Common myeloid progenitor, CD34-positive (primary cell): ENCODE measurements around the gene NUP42.

Experiments used
- CTCF ChIA-PET: fragments of 350-600 bp; sonication (Branson Sonifier 250); formaldehyde crosslinking; loops from one replicate; lab custom pipeline; 2021; ENCODE audit warnings: antibody characterized with exemption; lab: Charles Lee
- POLR2A ChIA-PET: fragments of 350-600 bp; sonication (Branson Sonifier 250); formaldehyde crosslinking; loops from one replicate; lab custom pipeline; 2021; ENCODE audit warnings: antibody characterized with exemption; lab: Charles Lee
- DNase-seq, 3 donors: peaks; one replicate each; pipeline versions ENCODE4 v3.0.0 to v3.0.0-alpha.2; 2013
- H3K27ac ChIP-seq, 2 experiments: 1 replicate in 1 of 2; 2 replicates in 1 of 2; pipeline ENCODE4 v1.7.0; 2013; ENCODE audit warnings: inconsistent platforms in 2 of 2, low read length in 2 of 2, mild to moderate bottlenecking in 2 of 2, low read depth in 1 of 2, moderate library complexity in 1 of 2; ENCODE audit not compliant: severe bottlenecking in 2 of 2, insufficient read depth in 1 of 2, poor library complexity in 1 of 2
- H3K27me3 ChIP-seq, 5 experiments: replicated peaks in 2 of 5; 1 replicate in 3 of 5; 2 replicates in 2 of 5; pipeline versions ENCODE4 v1.6.1 to v1.7.0; 2013; ENCODE audit warnings: low read length in 4 of 5, mild to moderate bottlenecking in 2 of 5, moderate library complexity in 2 of 5, inconsistent platforms in 1 of 5; ENCODE audit not compliant: insufficient read depth in 5 of 5, control insufficient read depth in 4 of 5
- H3K36me3 ChIP-seq, 4 experiments: 1 replicate in 2 of 4; 2 replicates in 2 of 4; pipeline versions ENCODE4 v1.6.1 to v1.7.0; 2013; ENCODE audit warnings: low read length in 3 of 4, control low read depth in 1 of 4, mild to moderate bottlenecking in 1 of 4; ENCODE audit not compliant: control insufficient read depth in 4 of 4, insufficient read depth in 4 of 4
- H3K4me1 ChIP-seq, 4 experiments: 1 replicate in 3 of 4; 2 replicates in 1 of 4; pipeline versions ENCODE4 v1.6.1 to v1.7.1; 2013; ENCODE audit warnings: low read length in 3 of 4, mild to moderate bottlenecking in 3 of 4, control low read depth in 1 of 4, inconsistent platforms in 1 of 4, moderate library complexity in 1 of 4; ENCODE audit not compliant: control insufficient read depth in 4 of 4, insufficient read depth in 4 of 4; ENCODE audit errors: control extremely low read depth in 1 of 4
- H3K4me3 ChIP-seq, 7 experiments: 1 replicate in 4 of 7; 2 replicates in 3 of 7; pipeline versions ENCODE4 v1.5.1 to v1.7.0; 2013; ENCODE audit warnings: mild to moderate bottlenecking in 7 of 7, low read length in 6 of 7, moderate library complexity in 6 of 7, inconsistent platforms in 2 of 7, low read depth in 2 of 7, control low read depth in 1 of 7; ENCODE audit not compliant: insufficient read depth in 4 of 7, control insufficient read depth in 1 of 7; ENCODE audit errors: extremely low read depth in 1 of 7
- H3K9me3 ChIP-seq, 5 experiments: 1 replicate in 4 of 5; 2 replicates in 1 of 5; pipeline versions ENCODE4 v1.6.1 to v1.7.1; 2013; ENCODE audit warnings: low read length in 4 of 5, mild to moderate bottlenecking in 2 of 5, inconsistent platforms in 1 of 5, low read depth in 1 of 5, moderate library complexity in 1 of 5; ENCODE audit not compliant: control insufficient read depth in 4 of 5, insufficient read depth in 2 of 5; ENCODE audit errors: control extremely low read depth in 1 of 5
- WGBS: methylation state at CpG from one replicate; pipeline ENCODE4 v1.1.5; 2013; ENCODE audit not compliant: insufficient coverage; 5-methylcytosine and 5-hydroxymethylcytosine counted together

NUP42 gene

DNA sequence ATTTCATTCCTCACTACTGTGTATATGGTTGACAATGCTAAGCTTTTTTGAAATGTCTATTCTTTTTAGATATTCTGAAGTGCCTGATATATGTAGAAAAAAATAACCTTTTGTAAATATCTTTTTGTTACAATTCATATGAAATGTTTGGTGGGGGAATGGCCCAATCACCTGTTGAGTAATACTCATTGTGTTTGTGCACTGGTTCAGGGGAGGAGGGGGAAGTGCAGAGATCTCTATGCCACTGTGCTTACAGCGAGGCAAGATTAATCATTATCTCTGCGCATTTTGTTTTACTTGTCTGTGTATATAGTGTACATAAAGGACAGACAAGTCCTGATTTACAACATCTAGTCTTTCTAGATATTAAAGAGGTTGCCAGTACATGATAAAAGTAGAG, 25.2 kb downstream of the NUP42 start:
- POLR2A ChIA-PET = no interaction called here
- H3K4me3 ChIP-seq = peak overlapping the region in 3 of 7 experiments; percentile 47 to 63 (median 57)
- H3K36me3 ChIP-seq = no peaks in the 10 kb centered on the region
- DNase-seq = no peak
- H3K27me3 ChIP-seq = peaks cover 3 to 24% (median 5%) of the 10 kb centered on the region in 5 experiments
- H3K4me1 ChIP-seq = peaks cover 0 to 8% (median 4%) of the 10 kb centered on the region in 4 experiments
- H3K27ac ChIP-seq = no peak overlapping the region
- CTCF ChIA-PET = interaction anchor here (0.8 to 1.5 kb wide), 2 partner anchors 23 to 52 kb away, joined by 3 to 6 read pairs; no protein-coding TSS in a partner anchor
- no CpG with 5 or more reads among the region's 2 CpGs for WGBS
- no peaks in the 10 kb centered on the region for H3K9me3 ChIP-seq

DNA sequence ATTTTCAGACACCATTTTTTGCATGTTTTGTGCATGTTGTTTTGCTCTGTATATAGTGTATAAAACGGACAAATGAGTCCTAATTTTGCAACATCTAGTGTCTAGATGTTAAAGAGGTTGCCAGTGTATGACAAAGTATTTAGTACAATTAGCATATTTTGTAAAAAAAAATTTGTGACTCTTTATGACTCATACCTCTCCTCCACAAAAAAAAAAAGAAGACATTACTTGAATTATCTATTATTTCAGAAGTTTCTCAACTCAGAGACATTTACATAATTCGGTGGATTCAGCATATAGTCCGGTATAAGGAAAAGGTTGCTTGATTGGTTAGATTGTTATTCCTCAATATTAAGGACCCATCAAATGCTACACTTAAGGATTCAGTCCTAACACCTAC, 26.0 kb downstream of the NUP42 start:
- peaks cover 0 to 8% (median 4%) of the 10 kb centered on the region in 4 experiments for H3K4me1 ChIP-seq
- no peak overlapping the region for H3K27ac ChIP-seq
- POLR2A ChIA-PET = no interaction called here
- H3K27me3 ChIP-seq = peaks cover 3 to 24% (median 5%) of the 10 kb centered on the region in 5 experiments
- no peak for DNase-seq
- WGBS = no CpG with 5 or more reads among the region's 3 CpGs
- CTCF ChIA-PET = no interaction called here
- H3K36me3 ChIP-seq = no peaks in the 10 kb centered on the region
- no peak overlapping the region for H3K4me3 ChIP-seq
- H3K9me3 ChIP-seq = no peaks in the 10 kb centered on the region

DNA sequence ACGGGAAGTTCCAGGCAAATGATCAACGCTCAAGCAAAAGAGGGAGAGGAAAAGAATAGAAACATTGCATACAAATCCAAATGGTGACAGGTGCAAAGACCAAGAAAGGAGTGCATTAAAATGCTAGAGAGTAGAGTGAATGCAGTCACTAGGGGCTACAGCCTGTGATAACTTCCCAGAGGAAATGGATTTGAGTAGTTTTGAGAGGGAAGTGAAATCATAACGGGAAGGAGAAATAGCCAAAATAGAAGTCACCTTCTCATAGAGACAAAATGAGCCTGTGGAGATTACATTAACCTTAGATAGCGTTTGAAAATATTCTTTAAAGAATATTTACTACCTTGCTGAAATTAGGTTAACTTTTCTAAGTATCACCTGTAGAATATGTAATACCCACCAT, 26.5 kb downstream of the NUP42 start:
- WGBS = no CpG with 5 or more reads among the region's 4 CpGs
- DNase-seq = no peak
- Histone ChIP-seq H3K4me3 (no peak overlapping the region), H3K36me3 (no peaks in the 10 kb centered on the region), H3K4me1 (peaks cover 0 to 8% (median 4%) of the 10 kb centered on the region in 4 experiments), H3K9me3 (no peaks in the 10 kb centered on the region), H3K27ac (no peak overlapping the region), H3K27me3 (peaks cover 3 to 24% (median 5%) of the 10 kb centered on the region in 5 experiments)
- ChIA-PET CTCF (interaction anchor here (1.3 kb wide), 1 partner anchor 8 kb away, joined by 8 read pairs; no protein-coding TSS in a partner anchor), POLR2A (no interaction called here)

DNA sequence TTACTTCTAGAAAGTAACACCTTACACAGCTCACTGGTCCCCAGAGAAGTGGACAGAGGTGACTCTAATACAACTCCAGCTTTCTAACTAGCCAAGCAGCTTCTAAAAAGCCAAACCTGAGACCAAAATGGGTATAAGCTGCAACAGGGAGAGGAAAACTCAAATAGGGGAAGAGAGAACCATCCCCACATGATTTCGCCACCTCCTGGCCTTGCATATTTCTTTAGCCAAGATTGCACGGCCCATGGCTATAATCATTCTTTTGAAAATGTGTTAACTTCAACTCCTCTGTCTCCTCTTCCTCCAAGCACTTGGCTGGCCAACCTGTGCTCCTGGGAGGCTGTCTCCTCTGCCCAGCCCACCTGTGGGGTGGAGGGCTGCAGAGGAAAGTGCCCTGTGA, 28.7 kb downstream of the NUP42 start:
- no peak for DNase-seq
- WGBS = 100% methylated on average over 2 of the region's 2 CpGs
- Histone ChIP-seq H3K36me3 (no peaks in the 10 kb centered on the region), H3K9me3 (no peaks in the 10 kb centered on the region), H3K4me3 (no peak overlapping the region), H3K27ac (no peak overlapping the region), H3K4me1 (peaks cover 0 to 7% (median 3%) of the 10 kb centered on the region in 4 experiments), H3K27me3 (peaks cover 2 to 19% (median 5%) of the 10 kb centered on the region in 5 experiments)
- POLR2A ChIA-PET = no interaction called here
- CTCF ChIA-PET = interaction anchor here (0.7 kb wide), 1 partner anchor 15 kb away, joined by 3 read pairs; no protein-coding TSS in a partner anchor

DNA sequence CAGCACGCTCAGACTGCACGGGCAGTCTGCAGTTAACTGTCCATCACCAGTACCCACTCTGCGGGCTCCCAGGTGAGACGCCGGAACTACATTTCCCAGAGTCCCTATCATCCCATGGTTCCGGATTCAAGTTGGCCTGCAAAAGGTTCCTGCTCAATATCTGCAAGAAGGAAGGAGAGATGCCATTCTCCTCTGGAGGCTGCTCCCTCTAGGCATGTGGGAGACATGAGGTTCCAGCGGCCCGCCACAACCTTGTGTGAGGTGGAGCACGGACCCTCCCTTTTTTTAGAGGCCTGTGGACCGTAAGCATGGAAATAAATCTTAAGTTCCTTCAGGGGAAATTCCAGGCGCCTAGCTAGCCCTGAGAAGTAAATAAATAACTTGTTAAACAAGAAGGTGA, 29.7 kb downstream of the NUP42 start:
- H3K27me3 ChIP-seq = peaks cover 0 to 14% (median 0%) of the 10 kb centered on the region in 5 experiments
- no peak overlapping the region for H3K4me3 ChIP-seq
- no peak for DNase-seq
- CTCF ChIA-PET = no interaction called here
- peaks cover 0 to 4% (median 2%) of the 10 kb centered on the region in 4 experiments for H3K4me1 ChIP-seq
- no peaks in the 10 kb centered on the region for H3K36me3 ChIP-seq
- POLR2A ChIA-PET = no interaction called here
- H3K27ac ChIP-seq = no peak overlapping the region
- no peaks in the 10 kb centered on the region for H3K9me3 ChIP-seq
- 95% methylated on average over 10 of the region's 11 CpGs for WGBS

DNA sequence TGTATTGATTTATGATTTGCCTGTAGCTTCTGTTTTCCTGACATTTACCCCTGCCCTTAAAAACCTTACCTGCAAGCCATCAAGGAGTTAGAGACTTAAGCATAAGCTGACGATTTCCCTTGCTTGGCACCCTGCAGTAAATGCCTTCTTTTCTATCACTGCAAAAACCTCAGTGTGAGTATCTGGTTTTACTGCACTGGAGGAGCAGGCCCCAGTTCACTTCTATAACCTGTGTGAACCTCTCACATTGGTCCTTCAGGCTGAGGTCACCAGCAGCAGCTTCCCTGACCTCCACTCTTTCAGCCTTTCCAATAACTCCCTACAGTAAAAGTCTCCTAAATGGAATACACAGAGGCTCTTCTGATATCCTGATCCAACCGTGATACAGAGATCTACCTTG, 30.5 kb downstream of the NUP42 start:
- no peaks in the 10 kb centered on the region for H3K9me3 ChIP-seq
- no peaks in the 10 kb centered on the region for H3K36me3 ChIP-seq
- CTCF ChIA-PET = interaction anchor here (1.1 kb wide), 1 partner anchor 10 kb away, joined by 3 read pairs; no protein-coding TSS in a partner anchor
- WGBS = 92% methylated on average over 2 of the region's 2 CpGs
- peaks cover 0 to 6% (median 2%) of the 10 kb centered on the region in 4 experiments for H3K4me1 ChIP-seq
- POLR2A ChIA-PET = no interaction called here
- H3K27me3 ChIP-seq = peaks cover 0 to 8% (median 0%) of the 10 kb centered on the region in 5 experiments
- H3K27ac ChIP-seq = no peak overlapping the region
- DNase-seq = no peak
- H3K4me3 ChIP-seq = no peak overlapping the region

DNA sequence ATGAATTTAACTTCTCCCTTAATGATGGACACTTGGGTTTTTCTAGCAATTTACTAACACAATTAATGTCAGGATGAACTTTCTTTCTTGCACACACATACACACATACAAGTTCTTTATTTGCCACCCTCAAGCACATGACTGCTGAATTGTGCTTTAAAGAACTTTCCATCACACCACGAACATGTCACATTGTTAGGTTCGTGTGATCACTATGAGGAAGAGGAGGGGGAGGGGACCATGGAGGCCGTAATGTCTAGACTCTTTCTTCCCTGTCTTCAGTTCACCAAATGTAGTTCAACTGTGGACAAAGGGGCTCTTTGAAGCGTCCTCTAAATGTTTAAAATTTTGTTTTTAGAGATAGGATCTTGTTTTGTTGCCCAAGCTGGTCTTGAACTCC, 31.0 kb downstream of the NUP42 start:
- 100% methylated on average over 1 of the region's 4 CpGs for WGBS
- Histone ChIP-seq H3K27ac (no peak overlapping the region), H3K27me3 (peaks cover 0 to 8% (median 0%) of the 10 kb centered on the region in 5 experiments), H3K4me1 (peaks cover 0 to 6% (median 2%) of the 10 kb centered on the region in 4 experiments), H3K9me3 (no peaks in the 10 kb centered on the region), H3K36me3 (no peaks in the 10 kb centered on the region), H3K4me3 (no peak overlapping the region)
- POLR2A ChIA-PET = no interaction called here
- CTCF ChIA-PET = interaction anchor here (1.1 kb wide), 1 partner anchor 10 kb away, joined by 3 read pairs; no protein-coding TSS in a partner anchor
- DNase-seq = no peak
